ENCODE data around the gene NHLRC1. TPM values are rescaled to one million over a fixed set of nuclear protein-coding genes. Genes with fewer than 3 reads are reported as not detected.

NHLRC1 gene
- total RNA-seq, 1 donor from 2014 or later, result 2.4 TPM

- Histone ChIP-seq H3K36me3 (no peaks in the 10 kb centered on the region), H3K9me3 (no peaks in the 10 kb centered on the region), H3K4me3 (no peak overlapping the region), H3K27ac (no peak overlapping the region), H3K4me1 (no peaks in the 10 kb centered on the region), H3K27me3 (ENCODE audit: low read depth) (no peaks in the 10 kb centered on the region)
- ATAC-seq (no peak), DNase-seq (no peak)
- intact Hi-C loops (cut with DNase I), result no loop called here
- TF ChIP-seq CTCF (IDR thresholded peaks at IDR 0.05), result no peak
These were observed 41.3 kb downstream of the NHLRC1 start for GRCh38 chr6:18081025-18081668.

GRCh38 chr6:18080544-18080943 lies 41.9 kb downstream of the NHLRC1 start:
- Histone ChIP-seq H3K27me3 (ENCODE audit: low read depth) (no peaks in the 10 kb centered on the region), H3K4me3 (no peak overlapping the region), H3K9me3 (no peaks in the 10 kb centered on the region), H3K4me1 (no peaks in the 10 kb centered on the region), H3K36me3 (no peaks in the 10 kb centered on the region), H3K27ac (no peak overlapping the region)
- ATAC-seq (no peak), DNase-seq (no peak)
- no peak for TF ChIP-seq CTCF (IDR thresholded peaks at IDR 0.05)
- intact Hi-C loops (cut with DNase I), result no loop called here

GRCh38 chr6:18078866-18079265 lies 43.6 kb downstream of the NHLRC1 start:
- no peaks in the 10 kb centered on the region for H3K36me3 ChIP-seq
- H3K27me3 ChIP-seq (ENCODE audit: low read depth), result no peaks in the 10 kb centered on the region
- H3K9me3 ChIP-seq, result no peaks in the 10 kb centered on the region
- no peak for ATAC-seq
- no peak overlapping the region for H3K27ac ChIP-seq
- no peak for DNase-seq
- no peaks in the 10 kb centered on the region for H3K4me1 ChIP-seq
- intact Hi-C loops (cut with DNase I), result no loop called here
- TF ChIP-seq CTCF (IDR thresholded peaks at IDR 0.05), result no peak
- H3K4me3 ChIP-seq, result no peak overlapping the region

GRCh38 chr6:18076231-18076630 lies 46.2 kb downstream of the NHLRC1 start:
- Histone ChIP-seq H3K4me1 (no peaks in the 10 kb centered on the region), H3K36me3 (no peaks in the 10 kb centered on the region), H3K27me3 (ENCODE audit: low read depth) (no peaks in the 10 kb centered on the region), H3K9me3 (no peaks in the 10 kb centered on the region), H3K27ac (no peak overlapping the region), H3K4me3 (no peak overlapping the region)
- intact Hi-C loops (cut with DNase I), result no loop called here
- TF ChIP-seq CTCF (IDR thresholded peaks at IDR 0.05), result no peak
- DNase-seq (no peak), ATAC-seq (no peak)

- Histone ChIP-seq H3K27me3 (ENCODE audit: low read depth) (no peaks in the 10 kb centered on the region), H3K27ac (no peak overlapping the region), H3K4me1 (no peaks in the 10 kb centered on the region), H3K9me3 (no peaks in the 10 kb centered on the region), H3K36me3 (no peaks in the 10 kb centered on the region), H3K4me3 (no peak overlapping the region)
- no peak for DNase-seq
- no peak for TF ChIP-seq CTCF (IDR thresholded peaks at IDR 0.05)
- no peak for ATAC-seq
- intact Hi-C loops (cut with DNase I), result no loop called here
These were observed 49.6 kb downstream of the NHLRC1 start for GRCh38 chr6:18072841-18073240.
